ENCODE results near the gene GASK1A.
"Not testable (repeated sequence)": the region's sequence is repeated elsewhere in the genome, so short reads cannot be mapped to it uniquely, and the experiment has no call there.

Gene GASK1A

GRCh38 chr3:42979044-42979972 is at the start of gene GASK1A:
Gene GASK1A (plus strand): TSS chr3:42979311. CDS start chr3:42979643, 332 bp downstream.
- DNase-seq, result no peak

GRCh38 chr3:42934111-42934510 is 45.0 kb upstream of the GASK1A start:
- DNase-seq, result no peak

GRCh38 chr3:42934910-42935309 is 44.2 kb upstream of the GASK1A start:
- no peak for DNase-seq

GRCh38 chr3:42935472-42935871 is 43.6 kb upstream of the GASK1A start:
- no peak for DNase-seq

GRCh38 chr3:42936157-42936981 is 42.7 kb upstream of the GASK1A start:
- DNase-seq, result no peak

GRCh38 chr3:42937334-42937733 is 41.8 kb upstream of the GASK1A start:
- DNase-seq, result no peak

- no peak for DNase-seq
Measured at GRCh38 chr3:42942693-42943092, 36.4 kb upstream of the GASK1A start.

- no peak for DNase-seq
Measured at GRCh38 chr3:42946050-42946449, 33.1 kb upstream of the GASK1A start.

GRCh38 chr3:42957573-42957972 is 21.5 kb upstream of the GASK1A start:
- no peak for DNase-seq

- DNase-seq, result no peak
Measured at GRCh38 chr3:42960282-42960681, 18.8 kb upstream of the GASK1A start.

GRCh38 chr3:42960786-42961185 is 18.3 kb upstream of the GASK1A start:
- DNase-seq, result no peak

GRCh38 chr3:42961633-42962032 is 17.5 kb upstream of the GASK1A start:
- DNase-seq, result no peak

GRCh38 chr3:42963269-42963668 is 15.8 kb upstream of the GASK1A start:
- no peak for DNase-seq

- no peak for DNase-seq
Measured at GRCh38 chr3:42964266-42964665, 14.8 kb upstream of the GASK1A start.

- DNase-seq, result no peak
Measured at GRCh38 chr3:42970557-42970956, 8.6 kb upstream of the GASK1A start.

GRCh38 chr3:42970976-42971772 is 7.9 kb upstream of the GASK1A start:
- no peak for DNase-seq

- not testable (repeated sequence) for DNase-seq
Measured at GRCh38 chr3:42974906-42975305, 4.2 kb upstream of the GASK1A start.

GRCh38 chr3:42975456-42975855 is 3.7 kb upstream of the GASK1A start:
- no peak for DNase-seq

GRCh38 chr3:42975955-42976354 is 3.2 kb upstream of the GASK1A start:
- no peak for DNase-seq

- DNase-seq, result no peak
Measured at GRCh38 chr3:42980209-42980608, 1.1 kb downstream of the GASK1A start.

GRCh38 chr3:42980909-42981308 is 1.8 kb downstream of the GASK1A start:
- no peak for DNase-seq

GRCh38 chr3:42982645-42983412 is 3.7 kb downstream of the GASK1A start:
- no peak for DNase-seq

Measured in DMS153 (cell line).